Thoracic aorta (tissue), 2 donors: ENCODE measurements around the gene XCR1. TPM values are rescaled to one million over a fixed set of nuclear protein-coding genes. Genes with fewer than 3 reads are reported as not detected.
"Not testable (repeated sequence)": the region's sequence is repeated elsewhere in the genome, so short reads cannot be mapped to it uniquely, and the experiment has no call there.

Experiments used
- ATAC-seq: fragments of 150-250 bp; one replicate; pipeline ENCODE4 v1.8.0; 2017; ENCODE audit warnings: low read depth; ENCODE audit not compliant: insufficient number of reproducible peaks, low FRiP score
- DNase-seq: peaks from one replicate; pipeline ENCODE4 v3.0.0-alpha.2; 2020; ENCODE audit warnings: low spot score
- H3K27ac ChIP-seq, 2 donors: fragments of 200-600 bp; sonication (generic); 1 replicate in 1 of 2; 2 replicates in 1 of 2; pipeline ENCODE4 v1.5.1; 2016; ENCODE audit warnings: mild to moderate bottlenecking in 2 of 2, moderate library complexity in 2 of 2
- H3K27me3 ChIP-seq: fragments of 200-600 bp; sonication (generic); replicated peaks from 2 replicates; pipeline ENCODE4 v1.6.0; 2016; ENCODE audit warnings: mild to moderate bottlenecking; ENCODE audit not compliant: insufficient read depth
- H3K36me3 ChIP-seq: fragments of 200-600 bp; sonication (generic); one replicate; pipeline ENCODE4 v1.5.1; 2016
- H3K4me1 ChIP-seq, 2 donors: fragments of 200-600 bp; sonication (generic); 1 replicate in 1 of 2; 2 replicates in 1 of 2; pipeline versions ENCODE4 v1.5.1 to v1.6.0; 2016; ENCODE audit warnings: low read depth in 2 of 2, mild to moderate bottlenecking in 1 of 2; ENCODE audit not compliant: control insufficient read depth in 1 of 2
- H3K4me3 ChIP-seq: fragments of 200-600 bp; sonication (generic); 2 replicates; pipeline ENCODE4 v1.5.1; 2016; ENCODE audit warnings: mild to moderate bottlenecking
- H3K9me3 ChIP-seq: fragments of 200-600 bp; sonication (generic); 2 replicates; pipeline ENCODE4 v1.5.1; 2016
- total RNA-seq, 2 donors: library from RNA; depleted of rRNA; stranded (reverse); fragments of >200 nt; gene quantifications; one replicate each; pipeline versions ENCODE4 v1.1.0 to v1.2.3, GENCODE V29; 2016
- TF ChIP-seq, protein P1 (sequence below): fragments of 200-600 bp; sonication (generic); IDR thresholded peaks from one replicate; pipeline ENCODE4 v1.5.1; 2019; ENCODE audit warnings: antibody characterized with exemption

XCR1 gene
- total RNA-seq, 2 donors from 2014 or later, result not detected

DNA sequence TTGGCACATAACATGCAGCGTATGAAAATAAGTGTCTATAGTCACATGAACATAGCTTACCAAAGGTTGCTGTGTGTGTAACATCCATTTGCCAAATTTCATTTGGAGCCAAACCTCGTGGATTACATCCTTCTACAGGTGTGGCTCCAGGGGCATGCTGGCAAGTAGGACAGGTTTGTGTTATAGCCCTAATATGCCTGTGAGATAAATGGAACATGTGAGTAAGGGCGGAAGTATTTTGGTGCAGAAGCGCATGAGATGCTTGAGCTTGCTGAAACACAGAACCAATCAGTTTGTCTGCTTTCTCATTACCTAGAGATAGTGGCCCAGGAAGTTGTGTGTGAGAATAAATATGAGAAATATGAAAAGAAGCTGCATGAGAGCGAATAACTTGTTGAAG lies 21.8 kb upstream of the XCR1 start:
- ATAC-seq, result no peak
- no peaks in the 10 kb centered on the region for H3K9me3 ChIP-seq
- no peak for DNase-seq
- no peaks in the 10 kb centered on the region for H3K36me3 ChIP-seq
- no peaks in the 10 kb centered on the region for H3K4me1 ChIP-seq
- TF ChIP-seq, protein P1, sequence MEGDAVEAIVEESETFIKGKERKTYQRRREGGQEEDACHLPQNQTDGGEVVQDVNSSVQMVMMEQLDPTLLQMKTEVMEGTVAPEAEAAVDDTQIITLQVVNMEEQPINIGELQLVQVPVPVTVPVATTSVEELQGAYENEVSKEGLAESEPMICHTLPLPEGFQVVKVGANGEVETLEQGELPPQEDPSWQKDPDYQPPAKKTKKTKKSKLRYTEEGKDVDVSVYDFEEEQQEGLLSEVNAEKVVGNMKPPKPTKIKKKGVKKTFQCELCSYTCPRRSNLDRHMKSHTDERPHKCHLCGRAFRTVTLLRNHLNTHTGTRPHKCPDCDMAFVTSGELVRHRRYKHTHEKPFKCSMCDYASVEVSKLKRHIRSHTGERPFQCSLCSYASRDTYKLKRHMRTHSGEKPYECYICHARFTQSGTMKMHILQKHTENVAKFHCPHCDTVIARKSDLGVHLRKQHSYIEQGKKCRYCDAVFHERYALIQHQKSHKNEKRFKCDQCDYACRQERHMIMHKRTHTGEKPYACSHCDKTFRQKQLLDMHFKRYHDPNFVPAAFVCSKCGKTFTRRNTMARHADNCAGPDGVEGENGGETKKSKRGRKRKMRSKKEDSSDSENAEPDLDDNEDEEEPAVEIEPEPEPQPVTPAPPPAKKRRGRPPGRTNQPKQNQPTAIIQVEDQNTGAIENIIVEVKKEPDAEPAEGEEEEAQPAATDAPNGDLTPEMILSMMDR, result no peak
- H3K27me3 ChIP-seq, result no peaks in the 10 kb centered on the region
- H3K27ac ChIP-seq, result no peak overlapping the region
- no peak overlapping the region for H3K4me3 ChIP-seq

DNA sequence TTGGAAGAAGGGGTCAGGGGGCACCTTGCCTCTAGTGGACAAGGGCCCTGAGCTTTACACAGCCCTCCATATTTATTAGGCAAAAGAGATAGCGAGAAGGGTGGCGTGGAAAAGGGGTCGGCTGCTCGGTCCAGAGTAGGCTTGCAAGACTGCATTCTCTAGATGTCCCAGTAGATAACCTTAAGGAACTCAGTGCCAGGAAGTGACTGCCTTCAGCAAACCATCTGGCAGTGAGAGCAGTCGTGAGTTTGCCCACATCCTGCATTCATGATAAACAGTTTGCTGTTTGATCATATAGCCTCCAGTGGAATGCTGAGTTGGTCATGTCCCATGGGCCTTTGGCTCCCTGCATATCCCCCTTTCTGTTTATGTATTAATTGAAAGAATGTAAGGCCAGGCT lies 18.9 kb upstream of the XCR1 start:
- ATAC-seq, H3K4me1 ChIP-seq, H3K27ac ChIP-seq, H3K4me3 ChIP-seq, H3K36me3 ChIP-seq, DNase-seq, H3K9me3 ChIP-seq, H3K27me3 ChIP-seq: not testable (repeated sequence)

DNA sequence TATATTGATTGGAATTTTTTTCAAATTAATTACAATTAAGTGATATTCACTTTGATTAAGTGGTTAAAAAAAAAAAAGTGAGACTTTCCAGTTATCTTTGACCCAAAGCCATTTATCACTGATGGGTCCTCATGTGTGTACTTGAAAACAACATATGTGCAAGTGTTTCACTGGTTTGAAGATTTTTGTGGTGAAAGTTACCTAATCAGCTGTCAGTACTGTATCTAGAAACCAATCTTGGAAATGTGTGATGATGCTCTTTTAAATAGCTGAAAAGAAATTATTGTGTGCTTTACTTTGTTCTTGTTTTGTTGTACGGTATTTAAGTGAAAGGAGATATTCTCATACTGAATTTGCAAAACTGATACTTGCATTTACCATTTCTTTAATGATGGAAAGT lies 11.6 kb upstream of the XCR1 start:
- H3K27me3 ChIP-seq, result no peaks in the 10 kb centered on the region
- no peaks in the 10 kb centered on the region for H3K4me1 ChIP-seq
- TF ChIP-seq, protein P1, result no peak
- no peak for DNase-seq
- no peaks in the 10 kb centered on the region for H3K36me3 ChIP-seq
- H3K4me3 ChIP-seq, result no peak overlapping the region
- H3K9me3 ChIP-seq, result no peaks in the 10 kb centered on the region
- H3K27ac ChIP-seq, result no peak overlapping the region
- ATAC-seq, result no peak

DNA sequence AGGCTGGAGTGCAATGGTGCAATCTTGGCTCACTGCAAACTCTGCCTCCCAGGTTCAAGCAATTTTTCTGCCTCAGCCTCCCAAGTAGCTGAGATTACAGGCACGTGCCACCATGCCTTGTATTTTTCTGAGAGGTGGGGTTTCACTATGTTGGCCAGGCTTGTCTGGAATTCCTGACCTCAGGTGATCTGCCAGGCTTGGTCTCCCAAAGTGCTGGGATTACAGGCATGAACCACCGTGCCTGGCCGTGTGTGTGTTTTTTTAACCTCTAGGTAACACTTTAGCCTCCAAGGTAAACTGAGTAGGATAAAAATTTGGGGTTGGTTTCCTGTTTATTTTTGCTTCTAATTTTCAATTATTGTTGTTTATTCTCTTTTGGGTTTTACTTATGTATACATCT lies 10.8 kb upstream of the XCR1 start:
- ATAC-seq, H3K36me3 ChIP-seq, H3K27me3 ChIP-seq, DNase-seq, H3K27ac ChIP-seq, H3K9me3 ChIP-seq, H3K4me1 ChIP-seq, H3K4me3 ChIP-seq: not testable (repeated sequence)

DNA sequence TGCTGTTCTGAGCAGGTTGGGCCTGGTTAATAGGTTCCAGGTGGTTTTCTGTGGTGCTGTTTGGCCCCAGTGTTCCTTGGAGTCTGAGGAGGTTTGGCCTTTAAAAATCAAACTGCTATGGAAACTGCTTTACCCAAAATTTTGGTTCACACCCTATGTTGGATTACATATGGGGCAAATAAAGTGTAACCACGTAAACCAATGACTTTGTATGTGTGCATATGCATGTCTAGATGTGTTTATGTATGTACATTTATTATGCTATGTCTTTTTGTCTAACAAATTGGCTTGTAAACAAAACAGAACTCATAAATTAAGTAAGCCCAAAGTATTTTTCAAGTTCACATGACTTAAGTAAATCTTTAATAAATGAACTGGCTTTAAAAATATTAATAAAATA lies 8.9 kb upstream of the XCR1 start:
- no peak overlapping the region for H3K27ac ChIP-seq
- H3K4me3 ChIP-seq, result no peak overlapping the region
- TF ChIP-seq, protein P1, result no peak
- no peaks in the 10 kb centered on the region for H3K9me3 ChIP-seq
- no peaks in the 10 kb centered on the region for H3K4me1 ChIP-seq
- no peaks in the 10 kb centered on the region for H3K27me3 ChIP-seq
- no peak for DNase-seq
- no peaks in the 10 kb centered on the region for H3K36me3 ChIP-seq
- ATAC-seq, result no peak

DNA sequence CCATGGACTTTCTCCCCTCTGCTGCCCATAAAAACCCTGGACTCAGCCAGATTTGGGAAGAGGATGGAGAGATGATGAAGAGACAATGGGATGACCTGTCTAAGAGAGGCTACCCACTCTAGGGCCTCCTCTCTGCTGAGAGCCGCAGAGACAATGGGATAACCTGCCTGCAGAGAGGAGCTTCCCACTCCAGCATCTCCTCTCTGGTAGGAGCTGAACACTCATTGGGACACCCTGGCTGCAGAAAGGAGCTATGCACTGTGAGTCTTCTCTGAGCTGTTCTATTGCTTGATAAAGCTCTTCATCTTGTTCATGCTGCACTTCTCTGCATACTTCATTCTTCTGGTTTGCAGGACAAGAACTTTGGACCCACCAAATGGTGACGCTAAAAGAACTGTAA lies 4.5 kb upstream of the XCR1 start:
- Histone ChIP-seq H3K9me3 (no peaks in the 10 kb centered on the region), H3K4me3 (no peak overlapping the region), H3K36me3 (no peaks in the 10 kb centered on the region), H3K27me3 (no peaks in the 10 kb centered on the region), H3K4me1 (no peaks in the 10 kb centered on the region), H3K27ac (no peak overlapping the region)
- ATAC-seq, result no peak
- TF ChIP-seq, protein P1, result no peak
- no peak for DNase-seq
